ENCODE data around the gene SIGMAR1.

DNA sequence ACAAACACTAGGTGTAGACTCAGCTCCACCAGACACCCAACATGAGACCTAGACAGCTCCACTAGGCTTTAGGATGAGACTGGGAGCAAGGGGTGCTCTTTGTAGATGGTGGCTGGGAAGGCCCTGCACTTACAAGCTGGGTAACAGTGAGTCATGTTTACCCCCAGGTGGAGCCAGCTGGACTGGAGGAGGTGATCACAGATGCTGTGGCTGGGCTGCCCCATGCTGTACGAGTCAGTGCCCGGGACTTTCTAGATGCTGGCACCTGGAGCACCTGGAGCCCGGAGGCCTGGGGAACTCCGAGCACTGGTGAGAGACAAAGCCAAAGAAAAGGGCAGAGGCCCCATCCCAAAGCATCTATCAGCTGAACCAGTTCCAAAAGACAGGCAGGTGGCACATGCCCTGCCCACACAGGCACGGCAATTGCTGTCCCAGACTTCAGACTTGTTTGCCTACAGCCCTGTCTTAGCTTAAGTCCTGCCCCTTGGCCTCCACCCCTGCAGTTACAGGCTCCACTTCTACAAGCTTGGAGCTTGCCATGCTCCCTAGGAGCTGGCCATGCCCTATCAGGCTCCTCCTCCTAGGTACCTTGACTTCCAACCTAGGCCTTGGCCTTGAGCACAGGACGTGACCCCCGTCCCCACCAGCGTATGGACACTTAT is 22.1 kb upstream of the SIGMAR1 start:
- TF ChIP-seq SAP30 (IDR thresholded peaks at IDR 0.05; ENCODE audit: insufficient read depth, insufficient replicate concordance, low read length) (no peak), MAFK (IDR thresholded peaks at IDR 0.05; ENCODE audit: low read depth, low read length) (no peak)
- TF ChIP-seq, protein P1, sequence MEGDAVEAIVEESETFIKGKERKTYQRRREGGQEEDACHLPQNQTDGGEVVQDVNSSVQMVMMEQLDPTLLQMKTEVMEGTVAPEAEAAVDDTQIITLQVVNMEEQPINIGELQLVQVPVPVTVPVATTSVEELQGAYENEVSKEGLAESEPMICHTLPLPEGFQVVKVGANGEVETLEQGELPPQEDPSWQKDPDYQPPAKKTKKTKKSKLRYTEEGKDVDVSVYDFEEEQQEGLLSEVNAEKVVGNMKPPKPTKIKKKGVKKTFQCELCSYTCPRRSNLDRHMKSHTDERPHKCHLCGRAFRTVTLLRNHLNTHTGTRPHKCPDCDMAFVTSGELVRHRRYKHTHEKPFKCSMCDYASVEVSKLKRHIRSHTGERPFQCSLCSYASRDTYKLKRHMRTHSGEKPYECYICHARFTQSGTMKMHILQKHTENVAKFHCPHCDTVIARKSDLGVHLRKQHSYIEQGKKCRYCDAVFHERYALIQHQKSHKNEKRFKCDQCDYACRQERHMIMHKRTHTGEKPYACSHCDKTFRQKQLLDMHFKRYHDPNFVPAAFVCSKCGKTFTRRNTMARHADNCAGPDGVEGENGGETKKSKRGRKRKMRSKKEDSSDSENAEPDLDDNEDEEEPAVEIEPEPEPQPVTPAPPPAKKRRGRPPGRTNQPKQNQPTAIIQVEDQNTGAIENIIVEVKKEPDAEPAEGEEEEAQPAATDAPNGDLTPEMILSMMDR (IDR thresholded peaks at IDR 0.05; ENCODE audit: control extremely low read depth in 1 of 3, insufficient read depth in 1 of 3, low read depth in 1 of 3, low read length in 3 of 3) = no peak
